ENCODE results near the gene RNF212. TPM values are rescaled to one million over a fixed set of nuclear protein-coding genes. Genes with fewer than 3 reads are reported as not detected.
A peak's percentile ranks its signal among the peaks of the same experiment; 100 is the strongest.
"Not testable (repeated sequence)": the region's sequence is repeated elsewhere in the genome, so short reads cannot be mapped to it uniquely, and the experiment has no call there.

Gene RNF212
- total RNA-seq, 2 donors from 2014 or later = 3.5 to 4.5 TPM

GRCh38 chr4:1061056-1061700 lies 52.2 kb downstream of the RNF212 start:
- Mint-ChIP-seq H3K36me3 (peaks cover 5 to 10% of the 10 kb centered on the region in 2 donors), H3K9me3 (peaks cover 5 to 7% of the 10 kb centered on the region in 2 donors), H3K27ac (no peak overlapping the region)
- DNase-seq (ENCODE audit: low spot score in 2 of 2) (no peak), ATAC-seq (no peak)

- Mint-ChIP-seq H3K27ac (no peak overlapping the region), H3K36me3 (peaks cover 5 to 10% of the 10 kb centered on the region in 2 donors), H3K9me3 (peaks cover 5 to 7% of the 10 kb centered on the region in 2 donors)
- ATAC-seq (no peak), DNase-seq (ENCODE audit: low spot score in 2 of 2) (no peak)
Observed at GRCh38 chr4:1060621-1061020, 52.7 kb downstream of the RNF212 start.

- Mint-ChIP-seq H3K9me3 (peaks cover 5 to 7% of the 10 kb centered on the region in 2 donors), H3K36me3 (peaks cover 5 to 10% of the 10 kb centered on the region in 2 donors), H3K27ac (no peak overlapping the region)
- ATAC-seq = no peak
- DNase-seq (ENCODE audit: low spot score in 2 of 2) = no peak
Observed at GRCh38 chr4:1060121-1060520, 53.2 kb downstream of the RNF212 start.

- no peak for DNase-seq (ENCODE audit: low spot score in 2 of 2)
- H3K9me3 Mint-ChIP-seq = peaks cover 4 to 5% of the 10 kb centered on the region in 2 donors
- no peak overlapping the region for H3K27ac Mint-ChIP-seq
- ATAC-seq = no peak
- H3K36me3 Mint-ChIP-seq = peaks cover 5 to 10% of the 10 kb centered on the region in 2 donors
Observed at GRCh38 chr4:1058997-1059665, 54.2 kb downstream of the RNF212 start.

- Mint-ChIP-seq H3K27ac (no peak overlapping the region), H3K36me3 (peaks cover 5 to 10% of the 10 kb centered on the region in 2 donors), H3K9me3 (peaks cover 4 to 5% of the 10 kb centered on the region in 2 donors)
- DNase-seq (ENCODE audit: low spot score in 2 of 2) = no peak
- ATAC-seq = no peak
Observed at GRCh38 chr4:1058198-1058996, 55.0 kb downstream of the RNF212 start.

GRCh38 chr4:1057403-1057745 lies 56.0 kb downstream of the RNF212 start:
- ATAC-seq (no peak), DNase-seq (ENCODE audit: low spot score in 2 of 2) (no peak)
- H3K36me3 Mint-ChIP-seq = peaks cover 0 to 5% of the 10 kb centered on the region in 2 donors

GRCh38 chr4:1056671-1057402 lies 56.5 kb downstream of the RNF212 start:
- H3K27ac Mint-ChIP-seq = peak overlapping the region in 1 of 2 donors; percentile 77
- ATAC-seq (no peak), DNase-seq (ENCODE audit: low spot score in 2 of 2) (no peak)
- H3K9me3 Mint-ChIP-seq = no peaks in the 10 kb centered on the region
- peaks cover 0 to 5% of the 10 kb centered on the region in 2 donors for H3K36me3 Mint-ChIP-seq

More at GRCh38 chr4:1057403-1057745, 56.0 kb downstream of the RNF212 start:
- Mint-ChIP-seq H3K27ac (no peak overlapping the region), H3K9me3 (no peaks in the 10 kb centered on the region)

GRCh38 chr4:1055721-1056590 lies 57.4 kb downstream of the RNF212 start:
- DNase-seq (ENCODE audit: low spot score in 2 of 2) (peak; percentile 68 to 78), ATAC-seq (peak; percentile 98 to 100)
- no peaks in the 10 kb centered on the region for H3K36me3 Mint-ChIP-seq
- H3K9me3 Mint-ChIP-seq = no peaks in the 10 kb centered on the region
- peak overlapping the region; percentile 39 to 77 for H3K27ac Mint-ChIP-seq

GRCh38 chr4:1055243-1055701 lies 58.1 kb downstream of the RNF212 start:
- peak; percentile 10 to 37 for ATAC-seq
- H3K27ac Mint-ChIP-seq = peak overlapping the region in 1 of 2 donors; percentile 77
- not testable (repeated sequence) for DNase-seq (ENCODE audit: low spot score in 2 of 2); H3K9me3 Mint-ChIP-seq; H3K36me3 Mint-ChIP-seq

GRCh38 chr4:1054696-1055242 lies 58.6 kb downstream of the RNF212 start:
- H3K27ac Mint-ChIP-seq; H3K36me3 Mint-ChIP-seq; H3K9me3 Mint-ChIP-seq; ATAC-seq; DNase-seq (ENCODE audit: low spot score in 2 of 2): not testable (repeated sequence)

GRCh38 chr4:1053891-1054290 lies 59.5 kb downstream of the RNF212 start:
- not testable (repeated sequence) for H3K9me3 Mint-ChIP-seq; ATAC-seq; DNase-seq (ENCODE audit: low spot score in 2 of 2); H3K36me3 Mint-ChIP-seq; H3K27ac Mint-ChIP-seq

- ATAC-seq = no peak
- Mint-ChIP-seq H3K27ac (no peak overlapping the region), H3K9me3 (no peaks in the 10 kb centered on the region), H3K36me3 (no peaks in the 10 kb centered on the region)
- DNase-seq (ENCODE audit: low spot score in 2 of 2) = no peak
Observed at GRCh38 chr4:1053080-1053661, 60.2 kb downstream of the RNF212 start.

- Mint-ChIP-seq H3K36me3 (no peaks in the 10 kb centered on the region), H3K9me3 (no peaks in the 10 kb centered on the region), H3K27ac (peak overlapping the region in 1 of 2 donors; percentile 23)
- no peak for DNase-seq (ENCODE audit: low spot score in 2 of 2)
- ATAC-seq = no peak
Observed at GRCh38 chr4:1052231-1052671, 61.1 kb downstream of the RNF212 start.

GRCh38 chr4:1051472-1051871 lies 61.9 kb downstream of the RNF212 start:
- peaks cover 0 to 6% of the 10 kb centered on the region in 2 donors for H3K36me3 Mint-ChIP-seq
- no peak for ATAC-seq
- DNase-seq (ENCODE audit: low spot score in 2 of 2) = no peak
- no peaks in the 10 kb centered on the region for H3K9me3 Mint-ChIP-seq
- no peak overlapping the region for H3K27ac Mint-ChIP-seq
